ENCODE measurements around the gene CASP3. TPM values are rescaled to one million over a fixed set of nuclear protein-coding genes. Genes with fewer than 3 reads are reported as not detected.

The CASP3 gene
- 17.3 TPM for total RNA-seq

DNA sequence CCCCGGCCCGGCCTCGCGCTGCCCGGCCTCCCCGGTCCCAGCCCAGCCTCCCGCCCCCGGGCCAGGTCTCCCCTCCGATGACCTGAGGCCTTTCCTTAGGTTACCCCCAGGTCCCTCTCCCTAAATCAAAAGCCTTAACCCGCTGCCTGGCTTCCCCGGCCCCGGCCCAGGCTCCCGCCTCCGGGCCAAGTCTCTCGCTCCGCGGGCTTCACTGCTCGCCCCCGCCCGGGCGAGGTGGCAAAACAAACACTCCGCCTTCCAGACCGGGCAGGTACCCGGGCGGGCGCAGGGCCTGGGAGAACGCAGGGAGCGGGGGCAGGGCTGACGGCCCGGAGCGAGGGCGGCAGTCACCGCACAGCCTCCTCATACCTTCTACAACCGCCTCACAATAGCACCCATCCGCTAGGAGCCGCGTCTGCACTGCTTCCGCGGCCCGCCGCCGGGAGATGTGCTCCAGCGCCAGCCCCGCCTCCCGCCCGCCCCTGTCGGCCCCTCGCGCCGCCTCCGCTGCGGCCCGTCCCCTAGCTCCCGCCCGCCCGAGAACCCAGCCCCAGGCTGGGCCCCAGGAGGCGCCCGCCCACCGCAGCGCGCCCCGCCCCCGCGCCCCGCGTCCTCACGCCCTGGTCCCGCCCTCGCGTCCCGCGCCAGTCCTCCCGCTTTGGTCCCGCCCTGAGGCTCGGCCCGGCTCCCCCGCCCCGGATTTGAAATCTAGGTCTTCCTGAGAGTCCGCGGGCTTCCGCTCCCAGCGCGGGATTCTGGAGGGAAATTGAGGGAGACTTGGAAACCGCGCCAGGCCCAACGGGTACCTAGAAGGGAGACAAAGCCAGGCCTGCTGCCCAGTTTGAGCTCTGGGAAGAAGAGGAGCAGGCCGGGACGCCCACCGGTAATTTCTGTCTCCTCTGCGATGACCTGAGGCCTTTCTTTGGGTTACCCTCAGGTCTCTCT, at the start of gene CASP3, which contains the start of gene PRIMPOL:
Gene CASP3, minus strand, starts transcription at position 422 of the 945 bp plus-strand sequence. CDS start 10,994 bp downstream, outside the sequence.
Gene PRIMPOL, plus strand, starts transcription at position 713 of the 945 bp plus-strand sequence. CDS start 7,403 bp downstream, outside the sequence.

Other genes starting within 250 kb of the CASP3 start
- 45.0 TPM for gene IRF2, start 174.9 kb downstream of the CASP3 start, total RNA-seq
- 30.1 TPM for gene PRIMPOL, start 291 bp upstream of the CASP3 start, total RNA-seq
- gene CENPU, start 84.6 kb upstream of the CASP3 start, total RNA-seq, result 10.8 TPM
- gene ACSL1, start 176.5 kb upstream of the CASP3 start, total RNA-seq, result 79.7 TPM

All from metanephros (tissue), 1 donor.